NCI-H446 treated with DMSO at 0.1 percent for 48 hours (cell line): Measurements from ENCODE around the gene RARB.

Source experiments
- DNase-seq: peaks from one replicate; lab custom pipeline; 2025; lab: John Stamatoyannopoulos, UW

Gene RARB

DNA sequence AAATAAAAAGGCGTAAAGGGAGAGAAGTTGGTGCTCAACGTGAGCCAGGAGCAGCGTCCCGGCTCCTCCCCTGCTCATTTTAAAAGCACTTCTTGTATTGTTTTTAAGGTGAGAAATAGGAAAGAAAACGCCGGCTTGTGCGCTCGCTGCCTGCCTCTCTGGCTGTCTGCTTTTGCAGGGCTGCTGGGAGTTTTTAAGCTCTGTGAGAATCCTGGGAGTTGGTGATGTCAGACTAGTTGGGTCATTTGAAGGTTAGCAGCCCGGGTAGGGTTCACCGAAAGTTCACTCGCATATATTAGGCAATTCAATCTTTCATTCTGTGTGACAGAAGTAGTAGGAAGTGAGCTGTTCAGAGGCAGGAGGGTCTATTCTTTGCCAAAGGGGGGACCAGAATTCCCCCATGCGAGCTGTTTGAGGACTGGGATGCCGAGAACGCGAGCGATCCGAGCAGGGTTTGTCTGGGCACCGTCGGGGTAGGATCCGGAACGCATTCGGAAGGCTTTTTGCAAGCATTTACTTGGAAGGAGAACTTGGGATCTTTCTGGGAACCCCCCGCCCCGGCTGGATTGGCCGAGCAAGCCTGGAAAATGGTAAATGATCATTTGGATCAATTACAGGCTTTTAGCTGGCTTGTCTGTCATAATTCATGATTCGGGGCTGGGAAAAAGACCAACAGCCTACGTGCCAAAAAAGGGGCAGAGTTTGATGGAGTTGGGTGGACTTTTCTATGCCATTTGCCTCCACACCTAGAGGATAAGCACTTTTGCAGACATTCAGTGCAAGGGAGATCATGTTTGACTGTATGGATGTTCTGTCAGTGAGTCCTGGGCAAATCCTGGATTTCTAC is at the start of gene RARB:
Gene RARB, plus strand, starts transcription at position 322 of the 847 bp plus-strand sequence. Its CDS starts 469 bp downstream, at position 791.
- peak; percentile 73 for DNase-seq

DNA sequence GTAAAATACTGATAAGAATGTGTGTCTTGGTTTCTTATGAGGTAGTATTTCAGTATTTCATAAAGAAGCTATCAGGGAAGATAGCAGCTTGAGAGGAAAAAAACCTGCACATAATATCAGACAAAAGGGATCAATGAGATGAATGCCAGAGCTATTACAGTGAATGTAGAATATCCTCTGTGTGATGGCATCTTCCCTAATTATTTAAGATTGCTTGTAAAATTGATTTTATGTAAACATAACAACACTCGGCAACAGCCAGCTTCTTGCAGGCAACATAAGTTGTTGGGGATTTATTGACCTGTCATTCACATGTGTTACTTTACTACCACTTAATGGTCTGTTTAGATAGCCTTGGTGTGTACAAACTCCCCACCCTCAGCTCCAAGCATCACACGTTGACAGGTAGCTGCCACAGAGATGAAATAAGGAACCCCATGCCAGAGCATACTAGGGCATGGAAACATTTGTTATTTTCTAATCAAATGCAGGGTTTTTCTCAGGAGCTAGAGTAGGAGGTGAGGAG is 49.2 kb upstream of the RARB start:
- no peak for DNase-seq

DNA sequence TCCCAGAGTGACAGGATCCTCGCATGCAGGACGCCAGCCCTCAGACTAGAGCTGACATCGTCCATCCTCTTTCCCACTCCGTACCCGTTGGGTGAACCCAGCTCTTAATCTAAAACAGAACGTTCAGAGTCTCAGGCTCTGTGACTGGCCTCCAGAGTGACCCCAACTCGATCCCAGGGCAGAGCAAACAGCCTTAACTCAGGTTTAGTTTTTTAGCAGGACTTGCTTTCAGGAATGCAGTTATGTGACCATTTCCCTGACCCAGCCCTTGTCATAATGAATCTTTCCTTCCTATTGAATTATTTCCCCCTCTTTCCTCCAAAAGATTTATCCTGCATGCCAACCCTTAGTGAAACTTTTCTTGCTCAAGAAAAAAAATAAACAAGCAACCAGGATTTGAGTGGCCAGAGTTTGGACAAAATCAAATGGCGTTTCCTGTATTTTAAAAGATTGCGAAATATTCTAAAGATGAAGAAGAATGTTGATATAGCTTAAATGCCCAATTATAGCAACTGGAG is 47.8 kb upstream of the RARB start:
- no peak for DNase-seq

DNA sequence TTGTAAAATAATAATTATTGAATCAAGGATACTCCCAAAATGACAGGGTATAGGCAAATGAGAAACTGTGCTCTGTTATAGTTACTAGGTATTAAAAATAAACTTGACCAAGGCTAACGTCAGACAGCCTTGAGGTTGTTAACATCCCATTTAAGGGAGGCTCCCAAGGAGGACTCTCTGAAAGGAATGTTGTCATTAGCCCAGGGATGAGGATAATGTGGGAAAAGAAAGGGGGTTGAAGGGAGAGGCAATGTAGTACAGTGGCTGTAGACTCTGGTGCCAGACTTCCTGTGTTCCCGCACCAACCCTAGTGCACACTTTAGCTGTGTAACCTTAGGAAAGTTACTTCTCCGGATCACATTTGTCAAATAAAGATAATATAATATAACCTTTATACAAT is 47.0 kb upstream of the RARB start:
- DNase-seq, result no peak

DNA sequence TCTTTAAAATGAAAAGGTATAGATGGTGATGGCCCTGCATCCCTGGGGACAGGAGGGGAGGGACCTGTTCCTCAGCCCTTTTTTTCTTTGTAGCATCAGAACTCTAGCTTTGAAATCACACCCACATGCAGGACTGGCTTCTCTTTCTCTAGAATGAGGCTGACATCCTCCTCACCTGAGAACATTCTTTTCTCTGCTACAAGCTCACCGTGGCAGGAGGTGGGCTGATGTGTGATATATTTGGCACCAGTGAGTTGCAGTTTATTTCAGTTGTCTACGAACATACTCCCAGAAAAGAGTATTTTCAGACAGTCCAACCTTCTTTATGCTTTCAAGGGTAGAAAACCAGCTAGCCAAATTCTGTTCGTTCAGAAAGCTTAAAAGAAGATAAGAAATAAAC is 43.6 kb upstream of the RARB start:
- DNase-seq, result no peak

DNA sequence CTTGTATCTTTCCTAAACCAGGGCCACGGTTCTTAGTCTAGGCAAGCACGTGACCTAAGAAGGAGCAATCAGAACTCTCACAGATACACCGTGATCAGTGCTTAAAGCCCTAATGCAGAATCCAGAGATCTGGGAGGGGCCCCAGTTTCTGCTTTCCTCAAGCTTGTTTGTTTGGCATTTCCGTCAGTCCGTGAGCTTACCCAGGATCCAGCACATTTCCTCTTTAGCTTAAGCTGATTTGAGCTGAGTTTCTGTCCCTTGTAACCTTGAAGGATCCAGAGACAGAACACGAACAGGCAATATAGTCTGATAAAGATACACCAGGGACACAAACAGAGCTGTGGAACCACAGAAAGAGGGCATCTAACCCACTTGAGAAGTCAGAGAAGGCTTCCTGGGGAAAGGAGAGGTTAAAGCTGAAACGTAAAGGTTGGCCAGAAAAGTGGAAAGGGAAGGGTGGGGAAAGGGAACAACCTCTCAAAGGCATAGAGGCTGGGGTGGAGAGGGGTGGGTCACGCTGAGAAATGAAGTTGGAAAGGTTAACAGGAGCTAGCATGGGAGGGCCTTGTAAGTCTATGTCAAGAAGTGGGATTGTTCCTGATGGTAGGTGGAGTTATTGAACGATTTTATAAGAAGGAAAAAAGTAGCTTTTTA is 42.1 kb upstream of the RARB start:
- no peak for DNase-seq

DNA sequence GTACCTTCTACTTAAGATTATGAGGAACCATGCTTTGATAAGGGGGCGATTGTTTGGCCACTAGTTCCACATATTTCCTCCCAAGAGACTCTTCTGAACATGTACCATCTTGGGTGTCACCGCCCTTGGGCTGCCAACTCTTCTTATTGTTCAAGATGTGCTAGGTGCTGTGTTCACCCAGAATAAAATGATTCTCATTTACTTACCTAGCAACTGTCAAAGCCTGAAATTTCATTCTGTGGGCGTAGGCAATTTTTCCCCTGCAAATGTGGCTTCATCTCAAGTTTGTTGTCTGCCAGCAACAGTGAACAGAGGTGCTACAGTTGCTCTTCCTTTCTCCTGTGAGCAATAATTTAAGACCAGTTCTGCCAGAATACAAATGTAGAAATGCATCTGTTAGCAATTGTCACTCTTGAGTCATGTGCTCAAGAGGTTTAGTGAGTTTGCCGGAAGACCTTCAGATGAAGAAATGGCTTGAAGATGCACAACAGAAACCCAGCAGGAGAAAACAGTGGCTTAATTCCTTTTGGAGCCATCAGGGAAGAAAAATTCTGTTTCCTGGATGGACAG is 41.3 kb upstream of the RARB start:
- DNase-seq, result no peak

DNA sequence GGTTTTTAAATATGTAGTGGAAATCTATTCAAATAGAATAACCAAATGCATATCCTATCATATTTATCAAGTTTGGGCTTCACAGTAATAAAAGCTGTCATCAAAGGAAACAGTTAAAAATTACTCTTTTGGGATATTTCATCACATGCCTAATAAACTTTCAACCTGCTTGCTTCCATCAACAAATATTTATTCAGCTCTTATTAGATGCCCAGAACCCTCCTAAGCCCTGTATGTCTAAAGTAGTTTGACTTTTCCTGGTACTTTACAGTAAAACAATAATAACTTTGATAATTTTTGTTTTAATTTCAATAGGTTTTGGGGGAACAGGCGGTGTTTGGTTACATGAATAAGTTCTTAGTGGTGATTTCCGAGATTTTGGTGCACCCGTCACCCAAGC is 37.5 kb upstream of the RARB start:
- DNase-seq, result no peak

DNA sequence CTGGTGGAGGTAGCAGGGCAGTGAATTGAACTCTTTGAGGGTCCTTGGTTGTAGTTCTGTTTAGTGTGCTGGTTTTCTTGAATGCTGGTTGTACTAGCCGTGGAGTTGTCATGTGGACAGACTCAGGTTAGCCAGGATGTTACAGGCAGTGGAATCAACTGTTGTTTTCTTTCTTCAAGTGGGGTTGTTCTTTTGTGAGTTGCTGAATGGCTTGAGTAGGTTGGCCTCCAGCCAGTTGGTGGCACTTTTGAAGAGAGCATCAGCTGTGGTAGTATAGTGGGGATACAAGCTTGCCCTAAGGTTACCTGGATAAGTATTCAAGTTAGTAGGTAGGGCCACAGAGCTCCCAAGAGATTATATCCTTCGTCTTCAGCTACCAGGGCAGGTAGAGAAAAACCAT is 31.8 kb upstream of the RARB start:
- DNase-seq, result no peak

DNA sequence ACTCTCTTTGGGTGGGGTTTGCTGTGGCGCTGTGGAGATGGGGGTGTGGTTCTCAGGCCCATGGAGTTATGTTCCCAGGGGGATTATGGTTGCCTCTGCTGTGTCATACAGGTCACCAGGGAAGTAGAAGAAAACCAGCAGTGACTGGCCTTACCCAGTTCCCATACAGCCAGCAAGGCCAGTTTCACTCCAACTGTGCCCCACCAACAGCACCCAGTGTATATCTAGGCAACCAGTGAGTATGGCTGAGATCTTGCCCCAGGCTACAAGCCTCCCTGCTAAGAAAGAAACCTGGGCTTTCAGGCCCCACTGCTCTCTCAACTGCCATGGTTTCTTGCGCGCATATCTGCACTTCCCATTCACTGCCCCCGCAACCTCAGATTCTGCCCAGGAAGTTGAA is 31.4 kb upstream of the RARB start:
- no peak for DNase-seq

DNA sequence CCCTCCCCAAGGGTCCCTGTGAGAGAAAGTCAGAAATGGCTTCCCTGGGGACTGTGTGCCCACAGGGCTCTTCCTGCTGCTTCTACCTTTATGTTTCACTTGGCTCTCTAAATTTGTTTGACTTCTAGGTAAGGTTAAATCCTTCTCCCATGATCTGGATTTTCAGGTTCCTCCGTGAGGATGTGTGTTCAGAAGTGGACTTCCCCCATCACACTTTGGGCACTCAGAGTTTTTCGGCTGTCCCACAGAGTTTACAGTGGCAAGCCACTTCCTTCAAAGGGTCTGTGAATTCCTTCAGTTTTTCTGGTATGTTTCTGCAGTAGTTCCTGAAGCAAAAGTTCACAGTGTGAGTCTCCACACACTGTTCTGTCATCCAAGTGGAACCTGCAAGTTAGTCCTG is 30.9 kb upstream of the RARB start:
- no peak for DNase-seq

DNA sequence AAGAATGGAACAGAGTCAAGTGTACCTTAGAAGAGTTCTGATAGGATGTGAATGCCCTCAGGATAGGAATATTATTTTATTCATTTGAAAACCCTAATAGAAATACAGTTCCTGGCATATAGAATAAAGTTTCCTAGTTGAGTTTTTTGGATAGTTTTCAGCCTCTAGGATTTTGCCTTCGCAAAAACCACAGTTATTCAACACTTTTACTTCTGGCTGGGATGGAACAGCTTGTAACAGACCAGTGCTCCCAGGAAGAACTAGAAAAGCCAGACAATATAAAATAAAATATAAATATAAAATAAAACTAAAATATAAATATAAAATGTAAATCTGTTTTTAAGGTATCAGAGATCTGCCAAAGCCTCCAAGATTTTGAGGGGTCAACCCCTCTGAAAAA is 27.5 kb upstream of the RARB start:
- no peak for DNase-seq

DNA sequence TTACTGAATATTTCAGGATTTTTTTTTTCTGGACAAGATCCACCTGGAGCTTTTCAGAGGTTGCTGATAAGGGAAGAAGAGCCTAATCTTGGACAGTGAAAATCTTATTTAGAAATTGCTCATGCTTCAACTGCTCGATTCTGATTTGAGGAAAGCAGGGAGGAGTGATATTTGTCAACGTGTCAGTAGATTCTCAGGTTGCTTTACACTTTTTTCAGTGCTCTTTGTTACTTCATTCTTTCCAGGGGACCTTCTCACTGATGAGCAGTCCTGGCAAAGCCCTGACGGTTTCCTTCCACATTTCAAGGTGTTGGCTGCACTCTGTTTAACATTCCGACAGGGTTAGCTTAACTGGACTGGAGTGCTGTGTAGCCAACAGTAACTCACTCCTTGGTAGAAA is 24.1 kb upstream of the RARB start:
- no peak for DNase-seq

DNA sequence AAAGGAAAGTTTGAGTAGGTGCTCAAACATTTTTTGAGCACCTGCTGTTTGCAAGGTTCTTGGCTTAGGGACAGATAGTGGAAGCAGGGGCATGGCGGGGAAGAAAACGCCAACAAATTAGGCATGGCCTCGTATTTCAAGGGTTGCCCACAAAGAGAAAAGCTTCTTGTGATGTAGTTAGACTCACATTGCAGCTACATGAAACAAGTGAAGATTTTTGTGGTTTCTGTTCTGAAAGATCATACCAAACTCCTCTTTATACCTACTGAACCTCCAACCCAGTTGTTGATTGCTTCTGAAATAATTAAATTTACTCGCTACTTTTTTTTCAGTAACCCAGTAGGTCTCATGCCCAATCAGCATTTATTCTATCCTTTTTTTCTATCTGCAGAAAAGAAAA is 23.5 kb upstream of the RARB start:
- DNase-seq, result no peak

DNA sequence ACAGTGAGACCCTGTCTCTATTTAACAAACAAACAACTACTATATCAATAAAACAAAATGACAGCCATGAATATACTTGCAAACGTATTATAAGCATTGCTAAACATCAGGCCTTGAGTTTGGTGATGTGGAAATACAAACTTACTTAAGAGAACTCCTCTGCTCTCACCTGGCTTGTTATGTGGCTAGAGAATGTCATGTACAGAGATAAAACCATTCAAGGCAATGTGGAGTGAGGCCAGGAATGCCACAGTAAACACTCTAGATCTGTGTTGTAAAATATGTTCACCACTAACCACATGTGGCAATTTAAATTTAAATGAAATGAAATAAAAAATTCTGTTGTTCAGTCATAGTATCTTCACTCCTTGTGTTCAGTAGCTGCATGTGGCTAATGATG is 22.7 kb upstream of the RARB start:
- DNase-seq, result no peak

DNA sequence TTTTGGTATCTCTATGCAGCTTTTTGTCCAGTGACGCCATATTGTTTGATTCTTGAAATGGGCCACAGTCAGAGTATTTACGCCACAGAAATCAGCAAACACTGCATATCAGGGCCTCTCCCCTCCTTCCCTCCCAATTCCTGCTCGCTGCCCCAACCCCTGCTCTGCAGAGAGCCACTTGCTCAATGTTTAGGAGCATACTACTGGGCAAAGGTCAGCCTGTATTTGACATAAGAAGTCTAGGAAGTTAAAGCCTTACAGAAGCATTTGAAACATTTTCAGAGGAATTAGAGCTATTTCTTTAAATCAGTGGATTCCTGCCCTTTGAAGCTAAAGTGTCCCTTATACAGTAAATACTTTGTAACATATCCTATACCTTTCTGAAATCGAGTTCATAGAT is 17.4 kb upstream of the RARB start:
- DNase-seq, result no peak

DNA sequence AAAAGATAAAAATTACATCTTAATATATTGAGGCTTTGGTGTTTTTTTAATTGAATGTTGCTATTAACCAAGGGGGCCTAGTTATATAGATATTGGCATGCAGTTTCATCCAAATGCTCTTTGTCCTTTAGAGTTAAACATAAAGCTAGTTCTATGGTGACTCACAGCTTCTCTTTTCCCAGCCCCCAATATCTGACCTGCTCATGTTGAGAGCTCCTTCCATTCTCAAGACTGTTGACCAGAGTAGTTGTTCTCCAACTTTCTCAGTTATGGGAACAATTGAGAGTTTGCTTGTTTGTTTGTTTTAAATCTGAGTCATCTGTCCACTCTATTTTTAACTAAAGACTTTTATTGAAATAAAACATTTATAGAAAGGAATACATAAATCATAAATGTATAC is 15.8 kb upstream of the RARB start:
- no peak for DNase-seq

DNA sequence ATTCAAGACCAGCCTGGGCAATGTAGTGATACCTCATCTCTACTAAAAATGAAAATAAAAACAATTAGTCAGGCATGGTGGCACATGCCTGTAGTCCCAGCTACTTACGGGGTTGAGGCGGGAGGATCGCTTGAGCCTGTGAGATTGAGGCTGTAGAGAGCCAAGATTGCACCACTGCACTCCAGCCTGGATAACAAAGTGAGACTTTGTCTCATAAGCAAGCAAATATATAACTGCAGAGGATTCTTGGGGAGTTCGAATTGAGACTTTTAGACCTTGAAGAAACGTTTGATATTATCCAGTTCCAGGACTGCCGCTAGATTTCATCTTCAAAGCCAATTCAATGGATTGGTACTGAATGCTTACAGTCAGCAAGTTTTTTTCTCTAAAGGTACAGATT is 11.9 kb upstream of the RARB start:
- no peak for DNase-seq

DNA sequence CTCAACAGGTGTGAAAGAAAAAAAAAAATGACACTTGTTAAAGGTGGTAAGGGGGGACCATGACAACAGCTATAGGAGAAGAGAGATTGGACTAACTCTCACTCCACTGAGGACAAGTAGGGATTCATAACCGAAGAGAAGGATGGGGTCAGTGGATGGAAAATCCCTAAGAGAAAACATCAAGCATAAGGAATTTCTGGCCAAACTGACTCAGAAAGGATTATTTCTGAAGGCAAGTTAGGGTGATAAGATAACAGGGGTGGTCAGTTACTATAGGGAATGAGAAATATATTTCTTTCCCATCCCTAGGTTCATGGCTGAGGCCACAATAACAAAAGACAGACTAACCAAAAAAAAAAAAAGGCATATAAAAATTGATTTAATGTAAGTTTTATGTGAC is 9.5 kb upstream of the RARB start:
- DNase-seq, result no peak

DNA sequence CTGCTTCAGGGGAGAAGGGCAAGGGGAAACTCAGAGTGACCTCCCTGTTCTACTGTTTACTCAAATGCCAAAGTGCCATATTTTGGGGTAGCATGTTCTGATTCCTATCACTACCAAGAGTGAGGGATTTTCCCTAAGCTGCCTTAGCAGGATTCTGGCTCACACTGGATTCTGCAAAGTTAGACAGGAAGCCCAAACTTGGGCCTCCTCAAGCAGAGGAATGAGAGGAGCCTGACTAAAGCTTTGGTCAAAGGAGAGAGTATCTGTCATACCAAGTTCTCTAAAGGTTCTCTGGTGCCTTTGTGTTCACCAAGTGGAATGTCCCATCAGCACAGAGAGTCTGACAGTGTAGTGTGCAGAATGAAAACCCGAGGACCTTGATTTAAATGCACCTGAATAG is 8.8 kb upstream of the RARB start:
- DNase-seq, result no peak

DNA sequence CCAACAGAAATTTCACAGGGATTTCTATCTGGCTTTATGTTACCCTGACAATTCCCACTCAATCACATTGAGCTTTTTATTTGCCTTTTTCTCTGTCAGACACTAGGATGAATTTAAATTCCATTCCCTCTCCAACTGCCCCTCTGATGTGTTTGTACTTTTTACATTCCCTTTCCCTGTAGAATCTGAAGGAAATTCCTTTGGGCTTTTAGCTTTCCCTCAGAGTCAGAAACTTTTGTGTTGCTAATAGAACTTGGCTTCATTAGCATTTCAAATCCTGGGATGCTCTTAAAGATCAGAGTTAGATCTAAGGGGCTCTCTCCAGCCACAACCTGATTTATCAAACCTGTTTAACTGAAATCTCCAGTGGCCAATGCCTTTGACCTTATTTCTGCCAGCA is 7.9 kb upstream of the RARB start:
- no peak for DNase-seq

DNA sequence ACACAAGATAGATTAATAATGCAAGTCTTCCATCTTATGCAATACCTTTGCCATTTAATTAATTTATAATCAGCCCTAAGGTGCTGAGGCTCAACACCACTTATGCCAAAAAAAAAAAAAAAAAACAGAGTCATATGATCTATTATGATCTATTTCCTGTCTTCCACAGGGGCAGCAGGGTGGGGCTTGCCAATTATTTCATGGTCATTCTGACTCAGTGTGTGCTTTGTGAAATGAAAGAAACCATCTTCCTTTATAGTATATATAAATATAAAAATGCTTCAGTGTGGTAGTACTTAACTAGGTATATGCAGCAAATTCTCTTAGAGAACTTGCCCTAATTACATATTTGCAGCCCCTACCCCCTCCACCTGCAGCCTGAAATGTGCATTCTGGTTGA is 7.2 kb upstream of the RARB start:
- no peak for DNase-seq

DNA sequence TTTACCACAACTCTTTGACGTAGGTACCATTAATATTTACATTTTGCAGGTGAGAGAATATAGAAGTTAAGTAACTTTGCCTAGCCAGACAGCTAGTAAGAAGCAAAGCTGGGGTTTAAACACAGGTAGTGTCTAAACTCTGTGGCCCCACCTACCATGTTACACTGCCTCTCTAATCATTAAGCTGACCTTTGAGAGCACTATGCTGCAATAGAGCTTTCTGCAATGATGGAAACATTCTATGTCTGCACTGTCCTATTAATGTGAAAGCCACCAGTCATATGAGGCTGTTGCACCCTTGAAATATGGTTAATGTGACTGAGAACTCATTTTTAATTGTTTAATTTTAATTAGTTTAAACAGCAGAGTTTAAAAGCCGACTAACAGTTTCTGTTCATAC is 6.3 kb upstream of the RARB start:
- no peak for DNase-seq
